Neutrophil (primary cell): Measurements from ENCODE around the gene ZDHHC4.

ENCODE experiments used
- H3K27ac ChIP-seq: fragments of 200-600 bp; sonication (generic); 2 replicates; pipeline ENCODE4 v1.5.1; 2016; ENCODE audit warnings: mild to moderate bottlenecking, moderate library complexity
- H3K27me3 ChIP-seq: fragments of 200-600 bp; sonication (generic); 2 replicates; pipeline ENCODE4 v1.6.0; 2016; ENCODE audit warnings: mild to moderate bottlenecking
- H3K36me3 ChIP-seq: fragments of 200-600 bp; sonication (generic); 2 replicates; pipeline ENCODE4 v1.5.1; 2017
- H3K4me1 ChIP-seq, 2 experiments: fragments of 200-600 bp in 1 of 2; sonication (generic) in 1 of 2; 1 replicate in 1 of 2; 2 replicates in 1 of 2; pipeline versions ENCODE4 v1.5.1 to v1.6.1; 2013 to 2016; ENCODE audit warnings: low read depth in 1 of 2, low read length in 1 of 2, mild to moderate bottlenecking in 1 of 2, moderate library complexity in 1 of 2; ENCODE audit not compliant: control insufficient read depth in 1 of 2, insufficient read depth in 1 of 2
- H3K4me3 ChIP-seq, 2 experiments: fragments of 200-600 bp in 1 of 2; sonication (generic) in 1 of 2; 1 replicate in 1 of 2; 2 replicates in 1 of 2; pipeline ENCODE4 v1.5.1; 2013 to 2016; ENCODE audit warnings: low read depth in 1 of 2, low read length in 1 of 2, mild to moderate bottlenecking in 1 of 2, moderate library complexity in 1 of 2
- H3K9me3 ChIP-seq: fragments of 200-600 bp; sonication (generic); 2 replicates; pipeline ENCODE4 v1.5.1; 2016
- CTCF ChIP-seq: fragments of 200-600 bp; sonication (generic); IDR thresholded peaks from 2 replicates; pipeline ENCODE4 v1.5.1; 2016; ENCODE audit warnings: antibody characterized with exemption

The ZDHHC4 gene

GRCh38 chr7:6556196-6556595 is 21.1 kb upstream of the ZDHHC4 start:
- peaks cover 3% of the 10 kb centered on the region for H3K27me3 ChIP-seq
- H3K9me3 ChIP-seq = no peaks in the 10 kb centered on the region
- H3K36me3 ChIP-seq = no peaks in the 10 kb centered on the region
- no peak for TF ChIP-seq CTCF
- H3K4me1 ChIP-seq = no peaks in the 10 kb centered on the region
- no peak overlapping the region for H3K27ac ChIP-seq
- H3K4me3 ChIP-seq = no peak overlapping the region

GRCh38 chr7:6558837-6559236 is 18.4 kb upstream of the ZDHHC4 start:
- H3K4me1 ChIP-seq = no peaks in the 10 kb centered on the region
- no peaks in the 10 kb centered on the region for H3K9me3 ChIP-seq
- H3K27me3 ChIP-seq = no peaks in the 10 kb centered on the region
- no peaks in the 10 kb centered on the region for H3K36me3 ChIP-seq
- H3K4me3 ChIP-seq = no peak overlapping the region
- H3K27ac ChIP-seq = no peak overlapping the region
- TF ChIP-seq CTCF = no peak

GRCh38 chr7:6559896-6560295 is 17.4 kb upstream of the ZDHHC4 start:
- Histone ChIP-seq H3K27ac (no peak overlapping the region), H3K27me3 (no peaks in the 10 kb centered on the region), H3K9me3 (no peaks in the 10 kb centered on the region), H3K4me3 (no peak overlapping the region), H3K36me3 (no peaks in the 10 kb centered on the region), H3K4me1 (no peaks in the 10 kb centered on the region)
- no peak for TF ChIP-seq CTCF

GRCh38 chr7:6562106-6562505 is 15.1 kb upstream of the ZDHHC4 start:
- no peaks in the 10 kb centered on the region for H3K4me1 ChIP-seq
- no peaks in the 10 kb centered on the region for H3K27me3 ChIP-seq
- no peaks in the 10 kb centered on the region for H3K9me3 ChIP-seq
- H3K27ac ChIP-seq = peak overlapping the region; percentile 51
- no peak for TF ChIP-seq CTCF
- H3K36me3 ChIP-seq = no peaks in the 10 kb centered on the region
- no peak overlapping the region for H3K4me3 ChIP-seq

GRCh38 chr7:6563936-6564770 is 13.1 kb upstream of the ZDHHC4 start:
- Histone ChIP-seq H3K27me3 (no peaks in the 10 kb centered on the region), H3K9me3 (no peaks in the 10 kb centered on the region), H3K4me3 (no peak overlapping the region), H3K36me3 (no peaks in the 10 kb centered on the region), H3K4me1 (peaks cover 0 to 2% of the 10 kb centered on the region in 2 experiments), H3K27ac (no peak overlapping the region)
- TF ChIP-seq CTCF = no peak
